HepG2 (cell line): Measurements from ENCODE around the gene DOK1. TPM values are rescaled to one million over a fixed set of nuclear protein-coding genes. Genes with fewer than 3 reads are reported as not detected.
A peak's percentile ranks its signal among the peaks of the same experiment; 100 is the strongest.

Source experiments
- ATAD3A ChIP-seq: sonication (generic); formaldehyde crosslinking; IDR thresholded peaks from 2 replicates; pipeline ENCODE4 v1.4.0; 2020; ENCODE audit warnings: missing genetic modification reagents
- ATRX ChIP-seq: sonication (generic); formaldehyde crosslinking; IDR thresholded peaks from 2 replicates; pipeline ENCODE4 v1.4.0; 2020; ENCODE audit warnings: missing genetic modification reagents, borderline replicate concordance
- CENPT ChIP-seq: sonication (generic); formaldehyde crosslinking; IDR thresholded peaks from 2 replicates; pipeline ENCODE4 v1.8.0; 2022; ENCODE audit warnings: low read depth, mild to moderate bottlenecking, moderate library complexity, missing genetic modification reagents
- HBP1 ChIP-seq: IDR thresholded peaks from 2 replicates; pipeline ENCODE4 v1.6.1; 2016; ENCODE audit warnings: low read depth, control low read depth
- HDAC2 ChIP-seq: sonication (generic); formaldehyde crosslinking; IDR thresholded peaks from 2 replicates; pipeline ENCODE4 v1.4.0; 2020; ENCODE audit warnings: missing genetic modification reagents
- HOXD1 ChIP-seq: sonication (generic); formaldehyde crosslinking; IDR thresholded peaks from 2 replicates; pipeline ENCODE4 v1.5.0; 2020; ENCODE audit warnings: missing genetic modification reagents
- IKZF4 ChIP-seq: sonication (generic); formaldehyde crosslinking; IDR thresholded peaks from 2 replicates; pipeline ENCODE4 v1.5.1; 2020; ENCODE audit warnings: borderline replicate concordance, mild to moderate bottlenecking, low read depth, missing genetic modification reagents; ENCODE audit errors: not compliant biosample characterization
- MAX ChIP-seq: IDR thresholded peaks from 2 replicates; pipeline ENCODE4 v1.6.1; 2012; ENCODE audit warnings: inconsistent platforms
- NFE2L2 ChIP-seq: fragments of 150-350 bp; IDR thresholded peaks from 2 replicates; pipeline ENCODE4 v1.6.1; 2014; ENCODE audit warnings: low read length
- SAP130 ChIP-seq: IDR thresholded peaks from 2 replicates; pipeline ENCODE4 v1.6.1; 2016; ENCODE audit warnings: low read depth
- SMC3 ChIP-seq: IDR thresholded peaks from 2 replicates; pipeline ENCODE4 v1.6.1; 2011; ENCODE audit warnings: low read length, improper control_type of control experiment
- ZBTB49 ChIP-seq: sonication (generic); formaldehyde crosslinking; IDR thresholded peaks from 2 replicates; pipeline ENCODE4 v1.4.0; 2020; ENCODE audit warnings: missing genetic modification reagents, borderline replicate concordance
- ZNF280B ChIP-seq: sonication (generic); formaldehyde crosslinking; IDR thresholded peaks from 2 replicates; pipeline ENCODE4 v1.5.0; 2020; ENCODE audit warnings: missing genetic modification reagents, mild to moderate bottlenecking, borderline replicate concordance
- ZNF331 ChIP-seq: sonication (generic); formaldehyde crosslinking; IDR thresholded peaks from 2 replicates; pipeline ENCODE4 v1.4.0; 2020; ENCODE audit warnings: missing genetic modification reagents
- ZNF501 ChIP-seq: sonication (generic); formaldehyde crosslinking; IDR thresholded peaks from 2 replicates; pipeline ENCODE4 v1.5.1; 2020; ENCODE audit warnings: mild to moderate bottlenecking, moderate library complexity, missing genetic modification reagents
- ZNF510 ChIP-seq: sonication (generic); formaldehyde crosslinking; IDR thresholded peaks from 2 replicates; pipeline ENCODE4 v1.4.0; 2020; ENCODE audit warnings: low read depth, mild to moderate bottlenecking, missing genetic modification reagents
- ZNF563 ChIP-seq: sonication (generic); formaldehyde crosslinking; IDR thresholded peaks from 2 replicates; pipeline ENCODE4 v1.8.0; 2022; ENCODE audit warnings: mild to moderate bottlenecking, moderate library complexity, missing genetic modification reagents
- ZNF691 ChIP-seq: sonication (generic); formaldehyde crosslinking; IDR thresholded peaks from 2 replicates; pipeline ENCODE4 v1.4.0; 2020; ENCODE audit warnings: missing genetic modification reagents, low read depth, mild to moderate bottlenecking, borderline replicate concordance
- ZNF780A ChIP-seq: sonication (generic); formaldehyde crosslinking; IDR thresholded peaks from 2 replicates; pipeline ENCODE4 v1.8.0; 2022; ENCODE audit warnings: mild to moderate bottlenecking, missing genetic modification reagents, moderate library complexity
- ZSCAN21 ChIP-seq: sonication (generic); formaldehyde crosslinking; IDR thresholded peaks from 2 replicates; pipeline ENCODE4 v1.8.0; 2022; ENCODE audit warnings: mild to moderate bottlenecking, missing genetic modification reagents, moderate library complexity, borderline replicate concordance
- ZZZ3 ChIP-seq: sonication (generic); formaldehyde crosslinking; IDR thresholded peaks from 2 replicates; pipeline ENCODE4 v1.4.0; 2020; ENCODE audit warnings: missing genetic modification reagents, mild to moderate bottlenecking, borderline replicate concordance
- polyA plus RNA-seq, 8 experiments: library from polyadenylated mRNA; depleted of rRNA in 3 of 8; stranded (reverse) in 7 of 8; unstranded in 1 of 8; fragments of >200 nt; fragmentation: Illumina TruSeq in 4 of 8; extraction: Trizol in 4 of 8; gene quantifications; 2 replicates each; pipeline versions ENCODE4 v1.2.1 to v1.2.3, GENCODE V29; 2011 to 2016; ENCODE audit warnings: low read depth in 4 of 8, missing spikeins in 1 of 8, mixed read lengths in 1 of 8; ENCODE audit not compliant: insufficient read depth in 1 of 8
- total RNA-seq, 5 experiments: library from RNA; depleted of rRNA; stranded (reverse); fragments of >200 nt; fragmentation: Illumina TruSeq; extraction: Trizol; gene quantifications; 2 replicates each; pipeline ENCODE4 v1.2.3, GENCODE V29; 2016; ENCODE audit warnings: low read depth in 1 of 5

Gene DOK1
- total and polyA plus RNA-seq, 2 of the 13 experiments (the other 11 are each of a cell fraction or from before 2014, with no cell fraction given), result 0.53 to 0.74 TPM

GRCh38 chr2:74507145-74507925 lies 47.2 kb upstream of the DOK1 start, which contains the start of gene PCGF1 (continued):
- TF ChIP-seq ZBTB49 (CRISPR knock-in tag) (0 out of 2 replicates have a peak, but pooled peaks have one; percentile 10), SMC3 (peak; percentile 35; the same call in 1 of the 2 replicates), IKZF4 (peak; percentile 41), ZNF331 (CRISPR knock-in tag) (peak; percentile 87), ZNF510 (CRISPR knock-in tag) (peak; percentile 92; the same call in 1 of the 2 replicates), HBP1 (0 out of 2 replicates have a peak, but pooled peaks have one; percentile 44), ZNF563 (CRISPR knock-in tag) (peak; percentile 77; the same call in 1 of the 2 replicates), ZNF780A (CRISPR knock-in tag) (0 out of 2 replicates have a peak, but pooled peaks have one; percentile 26), ATAD3A (CRISPR knock-in tag) (0 out of 2 replicates have a peak, but pooled peaks have one; percentile 74), ZNF280B (CRISPR knock-in tag) (peak; percentile 35; the same call in 1 of the 2 replicates), HDAC2 (CRISPR knock-in tag) (peak; percentile 74), NFE2L2 (no peak), ZNF691 (peak; percentile 86), ZZZ3 (CRISPR knock-in tag) (peak; percentile 74), ATRX (CRISPR knock-in tag) (no peak), ZNF501 (peak; percentile 90), ZSCAN21 (CRISPR knock-in tag) (peak; percentile 76; the same call in 1 of the 2 replicates), SAP130 (CRISPR knock-in tag) (peak; percentile 86), CENPT (CRISPR knock-in tag) (peak; percentile 55; the same call in 1 of the 2 replicates), HOXD1 (CRISPR knock-in tag) (peak; percentile 80), MAX (no peak)
